Measurements from ENCODE around the gene SYNDIG1.

- TF ChIP-seq CTCF (IDR thresholded peaks at IDR 0.05), result no peak
- no peak for TF ChIP-seq POLR2A (IDR thresholded peaks at IDR 0.05)
These were observed 27.8 kb upstream of the SYNDIG1 start for GRCh38 chr20:24441661-24442060.

Data from body of pancreas (tissue), 4 donors.